ENCODE results near the gene ATP2C1.

DNA sequence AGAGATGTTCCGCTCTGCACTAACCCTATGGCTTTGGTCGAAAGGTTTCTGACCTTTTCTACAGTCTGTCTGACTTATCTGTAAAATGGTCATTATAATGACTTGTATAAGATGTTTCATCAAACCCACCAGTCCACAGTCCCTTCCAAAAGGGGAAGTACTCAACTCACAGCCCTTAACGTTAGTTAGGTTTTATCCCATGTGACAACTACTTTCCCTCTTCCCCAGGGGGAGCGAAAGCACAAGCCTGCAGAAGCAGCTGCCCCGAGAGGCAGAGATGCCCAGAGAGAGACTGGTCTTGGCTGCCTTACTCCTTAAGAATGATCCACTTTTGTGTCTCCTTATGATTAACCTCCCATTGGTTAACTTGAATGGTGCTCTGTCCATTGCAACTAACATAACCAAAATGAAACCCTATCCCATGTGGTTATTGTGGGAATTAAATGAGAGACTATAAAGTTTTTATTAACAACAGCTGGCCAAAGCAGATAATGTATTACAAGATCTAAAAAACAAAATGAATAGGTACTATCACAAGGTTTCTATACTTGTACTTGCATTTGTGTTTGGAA, 126.3 kb downstream of the ATP2C1 start:
- TF ChIP-seq, protein P1, sequence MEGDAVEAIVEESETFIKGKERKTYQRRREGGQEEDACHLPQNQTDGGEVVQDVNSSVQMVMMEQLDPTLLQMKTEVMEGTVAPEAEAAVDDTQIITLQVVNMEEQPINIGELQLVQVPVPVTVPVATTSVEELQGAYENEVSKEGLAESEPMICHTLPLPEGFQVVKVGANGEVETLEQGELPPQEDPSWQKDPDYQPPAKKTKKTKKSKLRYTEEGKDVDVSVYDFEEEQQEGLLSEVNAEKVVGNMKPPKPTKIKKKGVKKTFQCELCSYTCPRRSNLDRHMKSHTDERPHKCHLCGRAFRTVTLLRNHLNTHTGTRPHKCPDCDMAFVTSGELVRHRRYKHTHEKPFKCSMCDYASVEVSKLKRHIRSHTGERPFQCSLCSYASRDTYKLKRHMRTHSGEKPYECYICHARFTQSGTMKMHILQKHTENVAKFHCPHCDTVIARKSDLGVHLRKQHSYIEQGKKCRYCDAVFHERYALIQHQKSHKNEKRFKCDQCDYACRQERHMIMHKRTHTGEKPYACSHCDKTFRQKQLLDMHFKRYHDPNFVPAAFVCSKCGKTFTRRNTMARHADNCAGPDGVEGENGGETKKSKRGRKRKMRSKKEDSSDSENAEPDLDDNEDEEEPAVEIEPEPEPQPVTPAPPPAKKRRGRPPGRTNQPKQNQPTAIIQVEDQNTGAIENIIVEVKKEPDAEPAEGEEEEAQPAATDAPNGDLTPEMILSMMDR (IDR thresholded peaks at IDR 0.05; ENCODE audit: insufficient read depth, low read length) = no peak
- TF ChIP-seq POLR2AphosphoS5 (IDR thresholded peaks at IDR 0.05; ENCODE audit: low read depth) = 0 out of 2 replicates have a peak, but pooled peaks have one; percentile 21
- TF ChIP-seq, protein P2, sequence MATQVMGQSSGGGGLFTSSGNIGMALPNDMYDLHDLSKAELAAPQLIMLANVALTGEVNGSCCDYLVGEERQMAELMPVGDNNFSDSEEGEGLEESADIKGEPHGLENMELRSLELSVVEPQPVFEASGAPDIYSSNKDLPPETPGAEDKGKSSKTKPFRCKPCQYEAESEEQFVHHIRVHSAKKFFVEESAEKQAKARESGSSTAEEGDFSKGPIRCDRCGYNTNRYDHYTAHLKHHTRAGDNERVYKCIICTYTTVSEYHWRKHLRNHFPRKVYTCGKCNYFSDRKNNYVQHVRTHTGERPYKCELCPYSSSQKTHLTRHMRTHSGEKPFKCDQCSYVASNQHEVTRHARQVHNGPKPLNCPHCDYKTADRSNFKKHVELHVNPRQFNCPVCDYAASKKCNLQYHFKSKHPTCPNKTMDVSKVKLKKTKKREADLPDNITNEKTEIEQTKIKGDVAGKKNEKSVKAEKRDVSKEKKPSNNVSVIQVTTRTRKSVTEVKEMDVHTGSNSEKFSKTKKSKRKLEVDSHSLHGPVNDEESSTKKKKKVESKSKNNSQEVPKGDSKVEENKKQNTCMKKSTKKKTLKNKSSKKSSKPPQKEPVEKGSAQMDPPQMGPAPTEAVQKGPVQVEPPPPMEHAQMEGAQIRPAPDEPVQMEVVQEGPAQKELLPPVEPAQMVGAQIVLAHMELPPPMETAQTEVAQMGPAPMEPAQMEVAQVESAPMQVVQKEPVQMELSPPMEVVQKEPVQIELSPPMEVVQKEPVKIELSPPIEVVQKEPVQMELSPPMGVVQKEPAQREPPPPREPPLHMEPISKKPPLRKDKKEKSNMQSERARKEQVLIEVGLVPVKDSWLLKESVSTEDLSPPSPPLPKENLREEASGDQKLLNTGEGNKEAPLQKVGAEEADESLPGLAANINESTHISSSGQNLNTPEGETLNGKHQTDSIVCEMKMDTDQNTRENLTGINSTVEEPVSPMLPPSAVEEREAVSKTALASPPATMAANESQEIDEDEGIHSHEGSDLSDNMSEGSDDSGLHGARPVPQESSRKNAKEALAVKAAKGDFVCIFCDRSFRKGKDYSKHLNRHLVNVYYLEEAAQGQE (IDR thresholded peaks at IDR 0.05; ENCODE audit: insufficient replicate concordance, low read depth) = no peak
- TF ChIP-seq GABPA (IDR thresholded peaks at IDR 0.05; ENCODE audit: low read depth) = no peak
